Measurements from ENCODE around the gene TBC1D22A. TPM values are rescaled to one million over a fixed set of nuclear protein-coding genes. Genes with fewer than 3 reads are reported as not detected.

TBC1D22A gene
- total and polyA plus RNA-seq, 9 of the 15 experiments (the other 6 are each of a cell fraction or from before 2014, with no cell fraction given), result 0.20 to 11.5 (median 5.2) TPM

DNA sequence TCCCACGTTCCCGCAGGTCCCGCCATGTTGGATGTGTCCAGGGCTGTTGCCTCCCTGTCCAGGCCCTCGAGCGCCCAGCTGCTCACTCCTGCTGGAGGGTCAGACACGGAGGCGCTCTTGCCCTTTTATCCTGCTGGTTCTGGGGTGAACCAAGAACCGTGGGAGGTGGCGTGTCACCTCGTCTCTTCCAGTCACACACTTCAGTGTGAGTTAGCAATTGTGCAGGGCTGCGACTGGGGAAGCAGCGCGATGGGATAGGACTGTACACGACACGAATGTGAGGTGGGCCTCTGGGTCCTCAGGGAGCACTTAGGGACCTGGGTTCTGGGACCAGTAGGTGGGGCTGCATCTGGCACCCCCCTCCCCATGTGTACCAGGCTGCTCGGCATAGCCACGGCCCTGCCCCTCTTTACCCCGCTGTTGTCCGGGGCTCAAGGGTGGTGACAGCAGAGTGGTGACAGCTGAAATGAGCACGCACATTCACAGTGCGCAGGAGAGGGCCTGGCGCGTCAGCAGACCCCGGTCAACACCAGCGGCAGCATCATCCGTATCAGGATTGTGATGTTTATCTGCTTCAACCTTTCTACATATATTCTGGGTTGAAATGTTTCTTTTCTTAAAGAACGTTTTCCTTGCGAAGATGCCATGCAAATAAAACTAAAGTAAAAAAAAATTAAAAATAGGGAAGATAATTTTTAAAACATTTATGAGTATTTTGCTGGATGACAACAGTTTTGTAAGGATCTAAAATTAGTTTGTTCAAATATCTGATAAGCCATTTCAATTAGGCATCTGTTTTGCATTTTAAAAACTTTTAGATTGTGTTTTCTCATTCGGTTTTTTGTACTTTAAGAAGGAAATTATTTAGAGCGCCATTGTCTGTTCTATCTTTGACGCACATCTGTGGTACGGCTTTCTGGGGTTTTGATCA is 210.7 kb downstream of the TBC1D22A start:
- no TSS peak for BruUV-seq (replicated peaks)
- no peak for FAIRE-seq
- in situ Hi-C loops (cut with MboI), result no loop called here
- TF ChIP-seq MEIS2 (IDR thresholded peaks at IDR 0.05; ENCODE audit: partially characterized antibody), result no peak
- no peak for TF ChIP-seq SMC3 (conservative IDR thresholded peaks at IDR 0.05; ENCODE audit: insufficient read depth, low read depth, low read length)
- no peak for TF ChIP-seq STAT5A (IDR thresholded peaks at IDR 0.05; ENCODE audit: borderline replicate concordance, low read length)
- no peak for TF ChIP-seq RB1 (IDR thresholded peaks at IDR 0.05; ENCODE audit: low read depth)
- no peak for TF ChIP-seq ZNF134 (CRISPR knock-in tag; conservative IDR thresholded peaks at IDR 0.05)
- no peak for TF ChIP-seq NFIC (IDR thresholded peaks at IDR 0.05)
- TF ChIP-seq TEAD4 (IDR thresholded peaks at IDR 0.05; ENCODE audit: low read length), result no peak
- TF ChIP-seq TEAD4 (CRISPR knock-in tag; IDR thresholded peaks at IDR 0.05; ENCODE audit: borderline replicate concordance), result no peak
- TF ChIP-seq, protein P1, sequence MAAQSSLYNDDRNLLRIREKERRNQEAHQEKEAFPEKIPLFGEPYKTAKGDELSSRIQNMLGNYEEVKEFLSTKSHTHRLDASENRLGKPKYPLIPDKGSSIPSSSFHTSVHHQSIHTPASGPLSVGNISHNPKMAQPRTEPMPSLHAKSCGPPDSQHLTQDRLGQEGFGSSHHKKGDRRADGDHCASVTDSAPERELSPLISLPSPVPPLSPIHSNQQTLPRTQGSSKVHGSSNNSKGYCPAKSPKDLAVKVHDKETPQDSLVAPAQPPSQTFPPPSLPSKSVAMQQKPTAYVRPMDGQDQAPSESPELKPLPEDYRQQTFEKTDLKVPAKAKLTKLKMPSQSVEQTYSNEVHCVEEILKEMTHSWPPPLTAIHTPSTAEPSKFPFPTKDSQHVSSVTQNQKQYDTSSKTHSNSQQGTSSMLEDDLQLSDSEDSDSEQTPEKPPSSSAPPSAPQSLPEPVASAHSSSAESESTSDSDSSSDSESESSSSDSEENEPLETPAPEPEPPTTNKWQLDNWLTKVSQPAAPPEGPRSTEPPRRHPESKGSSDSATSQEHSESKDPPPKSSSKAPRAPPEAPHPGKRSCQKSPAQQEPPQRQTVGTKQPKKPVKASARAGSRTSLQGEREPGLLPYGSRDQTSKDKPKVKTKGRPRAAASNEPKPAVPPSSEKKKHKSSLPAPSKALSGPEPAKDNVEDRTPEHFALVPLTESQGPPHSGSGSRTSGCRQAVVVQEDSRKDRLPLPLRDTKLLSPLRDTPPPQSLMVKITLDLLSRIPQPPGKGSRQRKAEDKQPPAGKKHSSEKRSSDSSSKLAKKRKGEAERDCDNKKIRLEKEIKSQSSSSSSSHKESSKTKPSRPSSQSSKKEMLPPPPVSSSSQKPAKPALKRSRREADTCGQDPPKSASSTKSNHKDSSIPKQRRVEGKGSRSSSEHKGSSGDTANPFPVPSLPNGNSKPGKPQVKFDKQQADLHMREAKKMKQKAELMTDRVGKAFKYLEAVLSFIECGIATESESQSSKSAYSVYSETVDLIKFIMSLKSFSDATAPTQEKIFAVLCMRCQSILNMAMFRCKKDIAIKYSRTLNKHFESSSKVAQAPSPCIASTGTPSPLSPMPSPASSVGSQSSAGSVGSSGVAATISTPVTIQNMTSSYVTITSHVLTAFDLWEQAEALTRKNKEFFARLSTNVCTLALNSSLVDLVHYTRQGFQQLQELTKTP (IDR thresholded peaks at IDR 0.05; ENCODE audit: low read depth in 1 of 2, partially characterized antibody in 2 of 2), result no peak
- TF ChIP-seq, protein P2, sequence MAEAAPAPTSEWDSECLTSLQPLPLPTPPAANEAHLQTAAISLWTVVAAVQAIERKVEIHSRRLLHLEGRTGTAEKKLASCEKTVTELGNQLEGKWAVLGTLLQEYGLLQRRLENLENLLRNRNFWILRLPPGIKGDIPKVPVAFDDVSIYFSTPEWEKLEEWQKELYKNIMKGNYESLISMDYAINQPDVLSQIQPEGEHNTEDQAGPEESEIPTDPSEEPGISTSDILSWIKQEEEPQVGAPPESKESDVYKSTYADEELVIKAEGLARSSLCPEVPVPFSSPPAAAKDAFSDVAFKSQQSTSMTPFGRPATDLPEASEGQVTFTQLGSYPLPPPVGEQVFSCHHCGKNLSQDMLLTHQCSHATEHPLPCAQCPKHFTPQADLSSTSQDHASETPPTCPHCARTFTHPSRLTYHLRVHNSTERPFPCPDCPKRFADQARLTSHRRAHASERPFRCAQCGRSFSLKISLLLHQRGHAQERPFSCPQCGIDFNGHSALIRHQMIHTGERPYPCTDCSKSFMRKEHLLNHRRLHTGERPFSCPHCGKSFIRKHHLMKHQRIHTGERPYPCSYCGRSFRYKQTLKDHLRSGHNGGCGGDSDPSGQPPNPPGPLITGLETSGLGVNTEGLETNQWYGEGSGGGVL (CRISPR knock-in tag; IDR thresholded peaks at IDR 0.05), result no peak

More for the DNA sequence above, 210.7 kb downstream of the TBC1D22A start:
- POLR2A ChIA-PET, result no interaction called here
- Histone ChIP-seq H3K27ac (ENCODE audit: extremely low read depth, low read depth, low read length) (no peak overlapping the region), H3K79me2 (ENCODE audit: control insufficient read depth, insufficient read depth, low read length) (no peaks in the 10 kb centered on the region), H3K9ac (ENCODE audit: insufficient read depth in 1 of 2, low read depth in 2 of 2, low read length in 2 of 2) (no peak overlapping the region), H3K4me3 (no peak overlapping the region), H3K9me1 (ENCODE audit: control insufficient read depth, insufficient read depth, low read length) (no peaks in the 10 kb centered on the region), H3K27me3 (ENCODE audit: control insufficient read depth in 2 of 2, insufficient read depth in 2 of 2, low read length in 2 of 2) (no peaks in the 10 kb centered on the region), H4K20me1 (replicated peaks; ENCODE audit: control insufficient read depth, insufficient read depth, low read length) (no peaks in the 10 kb centered on the region), H3K4me1 (replicated peaks in 1 of 2; ENCODE audit: control insufficient read depth in 2 of 2, insufficient read depth in 2 of 2, low read length in 2 of 2) (peaks cover 2 to 19% of the 10 kb centered on the region in 2 experiments; a peak in 4 of 5 replicates), H3K9me3 (replicated peaks; ENCODE audit: control insufficient read depth, insufficient read depth, low read depth, low read length) (no peaks in the 10 kb centered on the region), H3K4me2 (ENCODE audit: insufficient read depth, low read length) (no peak overlapping the region), H3K36me3 (ENCODE audit: control insufficient read depth, insufficient read depth, low read length) (no peaks in the 10 kb centered on the region), H2AFZ (ENCODE audit: low read depth, low read length) (no peak overlapping the region)
- intact Hi-C loops (cut with micrococcal nuclease), result no loop called here
- CTCF ChIA-PET (ENCODE audit: low intra/inter-chr PET ratio), result no interaction called here
- 81% methylated on average over 23 of the region's 32 CpGs for WGBS (ENCODE audit: insufficient coverage, low coverage, missing lambda C conversion rate)
- ATAC-seq (no peak), DNase-seq (ENCODE audit: extremely low read depth in 1 of 4, low spot score in 3 of 4) (no peak)

Data from K562 (cell line).